K562 (cell line): ENCODE measurements around the gene ATAD2B.

Source experiments
- EP300 ChIP-seq: IDR thresholded peaks from 2 replicates; pipeline ENCODE4 v1.6.1; 2012; ENCODE audit warnings: low read length, improper control_type of control experiment
- POLR2AphosphoS5 ChIP-seq: IDR thresholded peaks from 2 replicates; pipeline ENCODE4 v1.6.1; 2011; ENCODE audit warnings: mild to moderate bottlenecking, low read depth, low read length, moderate library complexity; ENCODE audit not compliant: control insufficient read depth, insufficient read depth
- ZNF695 ChIP-seq: fragments of 450-650 bp; formaldehyde crosslinking; IDR thresholded peaks from 2 replicates; pipeline ENCODE4 v1.4.0; 2020; ENCODE audit warnings: mild to moderate bottlenecking, moderate library complexity
- ZNF717 ChIP-seq: fragments of 250-450 bp; sonication (Bioruptor Pico); IDR thresholded peaks from 2 replicates; pipeline ENCODE4 v1.5.0; 2021
- TF ChIP-seq, protein P1 (sequence below): sonication (generic); IDR thresholded peaks from 2 replicates; pipeline ENCODE4 v1.6.1; 2016

DNA sequence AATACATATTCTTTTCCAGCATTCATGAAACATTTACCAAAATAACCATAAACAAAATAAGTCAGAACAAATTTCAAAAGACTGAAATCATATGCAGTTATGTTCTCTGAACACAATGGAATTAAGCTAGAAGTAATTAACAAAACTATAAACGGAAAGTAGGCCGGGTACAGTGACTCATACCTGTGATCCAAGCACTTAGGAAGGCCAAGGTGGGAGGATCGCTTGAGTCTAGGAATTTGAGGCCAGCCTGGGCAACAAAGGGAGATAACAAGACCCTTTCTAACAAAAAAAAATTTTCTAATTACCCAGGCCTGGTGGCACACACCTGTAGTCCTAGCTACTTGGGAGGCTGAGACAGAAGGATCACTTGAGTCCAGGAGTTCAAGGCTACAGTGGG lies 14.9 kb downstream of the ATAD2B start:
- TF ChIP-seq ZNF695 (CRISPR knock-in tag), result no peak
- no peak for TF ChIP-seq ZNF717 (CRISPR knock-in tag)
- no peak for TF ChIP-seq EP300
- no peak for TF ChIP-seq POLR2AphosphoS5
- TF ChIP-seq, protein P1, sequence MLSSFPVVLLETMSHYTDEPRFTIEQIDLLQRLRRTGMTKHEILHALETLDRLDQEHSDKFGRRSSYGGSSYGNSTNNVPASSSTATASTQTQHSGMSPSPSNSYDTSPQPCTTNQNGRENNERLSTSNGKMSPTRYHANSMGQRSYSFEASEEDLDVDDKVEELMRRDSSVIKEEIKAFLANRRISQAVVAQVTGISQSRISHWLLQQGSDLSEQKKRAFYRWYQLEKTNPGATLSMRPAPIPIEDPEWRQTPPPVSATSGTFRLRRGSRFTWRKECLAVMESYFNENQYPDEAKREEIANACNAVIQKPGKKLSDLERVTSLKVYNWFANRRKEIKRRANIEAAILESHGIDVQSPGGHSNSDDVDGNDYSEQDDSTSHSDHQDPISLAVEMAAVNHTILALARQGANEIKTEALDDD, result no peak
